Tibial nerve (tissue), 4 donors: Measurements from ENCODE around the gene KRTAP19-6. TPM values are rescaled to one million over a fixed set of nuclear protein-coding genes. Genes with fewer than 3 reads are reported as not detected.

ENCODE experiments used
- DNase-seq, 2 donors: peaks; one replicate each; pipeline ENCODE4 v3.0.0-alpha.2; 2019; ENCODE audit warnings: low spot score in 2 of 2
- H3K27ac ChIP-seq, 4 donors: fragments of 200-600 bp; sonication (generic) in 3 of 4; one replicate each; pipeline ENCODE4 v1.5.1; 2017 to 2019; ENCODE audit warnings: mild to moderate bottlenecking in 1 of 4
- H3K27me3 ChIP-seq, 2 donors: fragments of 200-600 bp; sonication (generic) in 1 of 2; one replicate each; pipeline versions ENCODE4 v1.5.1 to v1.6.0; 2017 to 2019
- H3K36me3 ChIP-seq, 3 donors: fragments of 200-600 bp; sonication (generic); one replicate each; pipeline ENCODE4 v1.5.1; 2018 to 2019
- H3K4me1 ChIP-seq, 4 donors: fragments of 200-600 bp; sonication (generic) in 3 of 4; one replicate each; pipeline ENCODE4 v1.5.1; 2017 to 2019
- H3K4me3 ChIP-seq, 4 donors: fragments of 200-600 bp; sonication (generic) in 3 of 4; one replicate each; pipeline ENCODE4 v1.5.1; 2017 to 2019; ENCODE audit warnings: mild to moderate bottlenecking in 1 of 4, moderate library complexity in 1 of 4
- H3K9me3 ChIP-seq, 4 donors: fragments of 200-600 bp; sonication (generic) in 3 of 4; one replicate each; pipeline ENCODE4 v1.5.1; 2017 to 2019
- CTCF ChIP-seq, 5 experiments: fragments of 200-600 bp in 3 of 5; fragments of 450-650 bp in 2 of 5; sonication (generic) in 3 of 5; IDR thresholded peaks; one replicate each; pipeline ENCODE4 v1.5.1; 2016 to 2019; ENCODE audit warnings: antibody characterized with exemption in 5 of 5, mild to moderate bottlenecking in 3 of 5, moderate library complexity in 2 of 5
- EP300 ChIP-seq, 2 donors: sonication (generic); formaldehyde crosslinking; IDR thresholded peaks; one replicate each; pipeline ENCODE4 v1.6.1; 2017; ENCODE audit warnings: antibody characterized with exemption in 2 of 2, mild to moderate bottlenecking in 1 of 2
- POLR2A ChIP-seq, 2 donors: fragments of 450-650 bp; IDR thresholded peaks; one replicate each; pipeline ENCODE4 v1.6.1; 2017; ENCODE audit warnings: antibody characterized with exemption in 2 of 2, mild to moderate bottlenecking in 2 of 2, moderate library complexity in 2 of 2
- WGBS, 2 donors: methylation state at CpG; one replicate each; pipeline ENCODE4 v1.1.5; 2018; 5-methylcytosine and 5-hydroxymethylcytosine counted together
- total RNA-seq, 4 donors: library from RNA; depleted of rRNA; stranded (reverse); fragments of >200 nt; gene quantifications; one replicate each; pipeline ENCODE4 v1.1.0, GENCODE V29; 2016

KRTAP19-6 gene
- total RNA-seq, 4 donors from 2014 or later = not detected

GRCh38 chr21:30577766-30578165 is 36.1 kb upstream of the KRTAP19-6 start:
- TF ChIP-seq POLR2A (IDR thresholded peaks at IDR 0.05) = no peak
- Histone ChIP-seq H3K36me3 (no peaks in the 10 kb centered on the region), H3K4me3 (no peak overlapping the region), H3K4me1 (no peaks in the 10 kb centered on the region), H3K27ac (no peak overlapping the region), H3K27me3 (no peaks in the 10 kb centered on the region), H3K9me3 (no peaks in the 10 kb centered on the region)
- no peak for DNase-seq

- no peaks in the 10 kb centered on the region for H3K4me1 ChIP-seq
Measured at GRCh38 chr21:30567617-30568016, 26.0 kb upstream of the KRTAP19-6 start.

GRCh38 chr21:30563630-30564029 is 22.0 kb upstream of the KRTAP19-6 start:
- Histone ChIP-seq H3K27me3 (no peaks in the 10 kb centered on the region), H3K36me3 (no peaks in the 10 kb centered on the region), H3K27ac (no peak overlapping the region), H3K4me3 (no peak overlapping the region), H3K9me3 (no peaks in the 10 kb centered on the region), H3K4me1 (no peaks in the 10 kb centered on the region)
- WGBS, 2 donors = 88 to 89% methylated on average over 2 of the region's 2 CpGs
- TF ChIP-seq CTCF (IDR thresholded peaks at IDR 0.05) (no peak), EP300 (IDR thresholded peaks at IDR 0.05) (no peak), POLR2A (IDR thresholded peaks at IDR 0.05) (no peak)
- no peak for DNase-seq

More at GRCh38 chr21:30567617-30568016, 26.0 kb upstream of the KRTAP19-6 start:
- no peaks in the 10 kb centered on the region for H3K36me3 ChIP-seq
- H3K27ac ChIP-seq = no peak overlapping the region
- H3K4me3 ChIP-seq = no peak overlapping the region
- no peaks in the 10 kb centered on the region for H3K9me3 ChIP-seq
- DNase-seq = no peak
- TF ChIP-seq CTCF (IDR thresholded peaks at IDR 0.05) = no peak
- TF ChIP-seq EP300 (IDR thresholded peaks at IDR 0.05) = no peak
- TF ChIP-seq POLR2A (IDR thresholded peaks at IDR 0.05) = no peak
- no peaks in the 10 kb centered on the region for H3K27me3 ChIP-seq

- TF ChIP-seq EP300 (IDR thresholded peaks at IDR 0.05) (no peak), CTCF (IDR thresholded peaks at IDR 0.05) (no peak), POLR2A (IDR thresholded peaks at IDR 0.05) (no peak)
- H3K4me1 ChIP-seq = no peaks in the 10 kb centered on the region
- no peaks in the 10 kb centered on the region for H3K36me3 ChIP-seq
- H3K27me3 ChIP-seq = no peaks in the 10 kb centered on the region
- no peak for DNase-seq
- H3K4me3 ChIP-seq = no peak overlapping the region
- 61 to 75% methylated on average over 6 of the region's 6 CpGs for WGBS, 2 donors
- no peak overlapping the region for H3K27ac ChIP-seq
- H3K9me3 ChIP-seq = no peaks in the 10 kb centered on the region
Measured at GRCh38 chr21:30563072-30563471, 21.4 kb upstream of the KRTAP19-6 start.

GRCh38 chr21:30561957-30562356 is 20.3 kb upstream of the KRTAP19-6 start:
- no peaks in the 10 kb centered on the region for H3K27me3 ChIP-seq
- H3K36me3 ChIP-seq = no peaks in the 10 kb centered on the region
- H3K27ac ChIP-seq = no peak overlapping the region
- 85 to 92% methylated on average over 2 of the region's 2 CpGs for WGBS, 2 donors
- H3K9me3 ChIP-seq = no peaks in the 10 kb centered on the region
- TF ChIP-seq POLR2A (IDR thresholded peaks at IDR 0.05) (no peak), CTCF (IDR thresholded peaks at IDR 0.05) (no peak), EP300 (IDR thresholded peaks at IDR 0.05) (no peak)
- no peak for DNase-seq
- H3K4me3 ChIP-seq = no peak overlapping the region
- H3K4me1 ChIP-seq = no peaks in the 10 kb centered on the region

- Histone ChIP-seq H3K36me3 (no peaks in the 10 kb centered on the region), H3K4me1 (no peaks in the 10 kb centered on the region), H3K27ac (no peak within 1 kb of the TSS), H3K4me3 (no peak within 1 kb of the TSS), H3K9me3 (no peaks in the 10 kb centered on the region), H3K27me3 (no peaks in the 10 kb centered on the region)
- WGBS, 2 donors = 70 to 85% methylated on average over 2 of the region's 2 CpGs
- TF ChIP-seq POLR2A (IDR thresholded peaks at IDR 0.05) = no peak
- TF ChIP-seq EP300 (IDR thresholded peaks at IDR 0.05) = no peak
- TF ChIP-seq CTCF (IDR thresholded peaks at IDR 0.05) = no peak
- no peak for DNase-seq
Measured at GRCh38 chr21:30561264-30561895, 19.7 kb upstream of the KRTAP19-6 start, which contains the start of gene KRTAP19-7. KRTAP19-7 (minus strand) TSS chr21:30561314; CDS start chr21:30561289, 25 bp downstream.
